NCI-H1105 (cell line): ENCODE measurements around the gene IL11.

Experiments used
- DNase-seq: peaks from one replicate; lab custom pipeline; 2025; lab: John Stamatoyannopoulos, UW

IL11 gene

DNA sequence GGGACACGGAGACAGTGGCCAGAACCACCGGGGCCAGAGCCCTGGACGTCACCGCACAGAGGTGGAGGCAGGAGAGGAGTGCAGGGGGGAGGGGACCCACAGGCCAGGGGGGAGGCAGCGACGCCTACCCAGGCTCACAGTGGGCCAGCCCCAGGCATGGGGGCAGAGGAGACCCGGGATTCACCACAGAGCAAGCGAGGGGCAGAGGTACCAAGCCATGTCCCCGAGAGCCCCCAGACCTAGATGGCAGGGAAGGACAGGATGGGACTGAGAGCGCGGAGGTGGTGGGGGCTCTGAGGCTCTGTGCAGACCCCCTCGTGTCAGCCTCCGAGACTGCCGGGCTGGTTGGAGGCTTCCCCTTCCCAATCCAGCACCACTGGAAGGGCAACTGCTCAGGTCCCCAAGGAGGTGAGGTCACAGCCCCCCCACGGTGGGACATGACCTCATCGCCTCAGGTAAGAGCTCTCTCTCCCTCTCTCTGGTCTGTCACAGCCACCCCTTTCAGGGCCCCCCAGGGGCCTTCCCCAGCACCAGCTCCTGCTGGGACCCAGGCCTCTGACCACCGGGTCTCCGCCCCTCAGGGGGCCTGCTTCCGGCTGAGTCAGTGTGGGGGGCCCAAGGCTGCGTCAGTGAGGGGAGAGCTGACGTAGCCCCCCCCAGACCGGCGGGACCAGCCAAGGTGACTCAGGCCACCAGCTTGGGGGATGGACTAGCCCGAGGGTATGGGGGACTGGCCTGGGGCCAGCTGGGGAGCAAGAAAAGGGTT, 2.2 kb upstream of the IL11 start:
- DNase-seq: no peak

DNA sequence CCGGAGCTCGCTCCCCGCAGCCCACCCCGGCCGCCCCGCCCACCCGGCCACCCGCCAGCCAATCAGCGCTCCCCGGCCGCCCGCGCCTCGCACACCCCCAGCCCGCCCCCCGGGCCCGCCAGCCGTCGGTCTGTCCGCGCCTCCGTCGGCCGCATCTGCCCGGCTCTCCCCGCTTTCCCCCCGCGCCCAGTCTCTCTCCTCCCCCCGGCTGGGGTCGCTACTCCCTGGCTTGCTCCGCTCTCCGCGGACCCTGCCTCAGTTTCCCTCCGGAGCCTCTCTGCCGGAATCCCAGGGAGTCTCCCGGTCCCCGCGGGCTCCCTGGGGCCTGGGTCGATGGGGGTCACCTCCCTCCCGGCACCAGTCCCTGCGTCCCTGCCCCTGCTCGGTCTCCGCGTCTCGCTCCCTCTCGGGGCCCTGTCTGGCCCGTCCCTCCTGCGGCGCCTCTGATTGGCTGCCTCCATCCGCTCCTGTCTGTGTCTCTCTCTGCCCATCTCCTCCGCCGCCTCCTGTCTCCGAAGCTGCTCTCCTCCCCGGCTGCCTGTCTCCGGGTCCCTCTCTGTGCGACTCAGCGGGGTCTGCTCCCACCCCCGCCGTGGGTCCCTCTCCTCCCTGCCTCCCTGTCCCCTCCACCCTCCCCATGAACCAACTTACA, 484 bp downstream of the IL11 start:
- DNase-seq: peak; percentile 60

DNA sequence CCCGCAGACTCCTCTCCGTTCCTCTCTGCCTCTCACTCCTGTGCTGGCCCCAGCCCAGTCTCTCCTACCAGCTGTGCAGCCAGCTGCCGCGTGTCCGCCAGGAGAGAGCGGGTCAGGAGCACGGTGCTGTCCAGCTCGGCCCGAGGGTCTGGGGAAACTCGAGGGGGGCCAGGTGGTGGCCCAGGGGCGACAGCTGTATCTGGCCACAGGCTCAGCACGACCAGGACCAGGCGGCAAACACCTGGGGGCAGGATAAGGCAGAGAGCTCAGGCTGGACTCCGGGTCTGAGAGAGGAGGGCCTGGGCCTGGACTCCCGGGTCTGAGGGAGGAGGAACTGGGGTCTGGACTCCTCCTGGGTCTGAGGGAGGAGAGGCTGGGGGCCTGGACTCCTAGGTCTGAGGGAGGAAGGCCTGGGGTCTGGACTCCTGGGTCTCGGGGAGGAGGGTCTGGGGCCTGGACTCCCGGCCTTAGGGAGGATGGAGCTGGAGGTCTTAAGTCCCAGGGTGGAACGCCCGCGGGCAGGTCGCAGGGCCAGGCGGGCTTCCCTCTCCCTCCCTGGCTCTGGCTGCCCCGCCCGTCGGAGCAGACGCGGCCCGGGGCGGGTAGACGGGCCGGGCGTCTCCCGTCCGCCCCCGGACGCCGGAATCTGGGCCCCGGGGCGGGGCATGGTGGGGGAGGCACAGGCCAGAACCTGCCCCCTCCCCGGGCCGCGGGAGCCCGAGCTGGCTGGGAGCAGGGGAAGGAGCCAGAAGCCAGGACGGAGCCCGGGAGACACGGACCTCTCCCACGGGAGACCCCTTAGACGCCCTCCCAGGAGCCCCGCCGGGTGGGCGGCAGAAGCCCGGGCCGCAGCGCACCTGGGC, 1.3 kb downstream of the IL11 start:
- DNase-seq: no peak

DNA sequence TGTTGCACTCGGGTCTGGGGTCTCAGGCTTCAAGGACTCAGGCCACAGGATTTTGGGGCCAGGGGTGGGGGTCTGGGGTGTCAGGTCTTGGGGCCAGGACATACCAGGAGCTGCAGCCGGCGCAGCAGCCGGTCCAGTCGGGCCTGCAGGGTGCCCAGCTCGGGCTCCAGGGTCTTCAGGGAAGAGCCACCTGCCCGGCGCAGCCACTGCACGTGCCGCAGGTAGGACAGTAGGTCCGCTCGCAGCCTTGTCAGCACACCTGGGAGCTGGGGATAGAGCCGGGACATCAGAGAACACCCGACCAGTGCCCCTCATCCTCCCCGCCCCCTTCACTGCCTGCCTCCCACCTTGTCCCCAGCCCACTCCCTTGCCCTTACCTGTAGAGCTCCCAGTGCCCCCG, 2.2 kb downstream of the IL11 start:
- DNase-seq: no peak

DNA sequence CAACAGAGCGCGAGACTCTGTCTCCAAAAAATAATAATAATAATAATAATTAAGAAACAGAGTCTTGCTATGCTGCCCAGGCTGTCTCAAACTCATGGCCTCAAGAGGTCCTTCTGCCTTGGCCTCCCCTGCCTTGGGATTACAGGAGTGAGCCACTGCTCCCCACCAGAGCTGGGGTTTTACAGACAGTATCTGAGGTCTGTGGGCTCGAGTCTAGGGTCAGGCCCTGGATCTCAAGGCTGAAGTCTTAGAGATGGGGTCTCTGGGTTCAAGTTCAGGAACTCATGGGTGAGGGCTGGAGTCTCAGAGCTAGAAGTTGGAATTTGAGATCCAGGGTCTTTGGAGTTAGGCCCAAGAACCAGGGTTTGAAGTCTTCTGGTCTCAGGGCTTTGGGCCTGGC, 3.5 kb downstream of the IL11 start:
- DNase-seq: no peak

DNA sequence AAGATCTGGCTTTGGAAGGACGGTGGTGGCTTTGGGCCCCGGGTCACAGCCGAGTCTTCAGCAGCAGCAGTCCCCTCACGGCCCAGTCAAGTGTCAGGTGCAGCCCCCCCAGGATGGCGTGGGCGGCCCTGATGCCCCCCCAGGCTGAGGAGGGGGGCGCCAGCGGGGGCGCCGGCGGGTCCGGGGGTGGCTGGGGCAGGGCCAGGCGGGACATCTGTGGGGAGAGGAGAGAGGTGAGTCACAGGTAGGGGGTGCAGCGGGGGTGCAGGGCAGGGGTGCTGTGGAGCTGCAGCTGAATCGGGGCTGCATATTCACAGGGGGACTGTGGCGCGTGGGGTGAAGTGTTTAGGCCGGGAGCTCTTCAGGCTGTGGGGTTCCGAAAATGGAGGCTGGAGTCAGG, 4.3 kb downstream of the IL11 start:
- no peak for DNase-seq

DNA sequence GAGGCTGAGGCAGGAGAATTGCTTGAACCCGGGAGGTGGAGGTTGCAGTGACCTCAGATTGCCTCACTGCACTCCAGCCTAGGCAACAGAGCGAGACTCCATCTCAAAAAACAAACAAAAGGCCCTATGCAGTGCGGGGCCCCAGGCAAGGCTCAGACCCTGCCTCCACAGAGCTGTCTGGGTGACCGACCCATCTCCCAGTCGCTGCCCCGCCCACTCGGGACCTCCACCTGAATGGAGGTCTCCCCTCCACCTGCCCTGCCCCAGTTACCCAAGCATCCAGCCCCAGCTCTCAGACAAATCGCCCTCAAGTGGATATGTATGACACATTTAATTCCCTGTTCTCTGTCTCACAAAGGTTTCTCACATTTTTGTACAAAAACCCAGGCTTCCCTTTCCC, 5.0 kb downstream of the IL11 start:
- DNase-seq: no peak

DNA sequence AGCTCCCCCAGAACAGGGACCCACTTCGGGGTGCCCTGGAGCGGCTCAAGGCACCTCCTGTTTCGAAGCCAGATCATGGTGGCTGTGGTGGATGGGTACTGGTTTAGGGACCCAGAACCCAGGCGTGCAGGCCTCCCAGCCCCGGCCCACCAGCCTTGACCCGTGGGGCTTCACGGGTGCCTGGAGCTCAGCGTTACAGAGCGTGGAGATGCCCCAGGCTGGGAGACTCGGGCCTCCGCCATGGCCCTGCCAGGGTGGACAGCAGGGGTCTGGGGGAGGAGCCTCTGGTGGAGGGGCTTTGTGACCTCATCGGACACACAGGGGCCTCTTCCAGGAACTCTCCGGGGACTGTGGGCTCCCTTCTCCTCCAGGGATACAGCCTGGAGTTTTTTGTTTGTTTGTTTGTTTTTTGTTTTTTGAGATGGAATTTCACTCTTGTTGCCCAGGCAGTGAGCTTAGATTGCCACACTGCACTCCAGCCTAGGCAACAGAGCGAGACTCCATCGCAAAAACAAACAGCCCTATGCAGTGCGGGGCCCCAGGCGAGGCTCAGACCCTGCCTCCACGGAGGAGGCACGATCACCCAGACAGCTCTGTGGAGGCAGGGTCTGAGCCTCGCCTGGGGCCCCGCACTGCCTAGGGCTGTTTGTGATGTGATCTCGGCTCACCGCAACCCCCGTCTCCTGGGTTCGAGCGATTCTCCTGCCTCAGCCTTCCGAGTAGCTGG, 7.1 kb downstream of the IL11 start, which contains the start of gene GARIN5B:
Gene GARIN5B (minus strand): TSS at position 271 of the 727 bp plus-strand sequence. CDS start 194 bp downstream, at position 77.
- no peak for DNase-seq

DNA sequence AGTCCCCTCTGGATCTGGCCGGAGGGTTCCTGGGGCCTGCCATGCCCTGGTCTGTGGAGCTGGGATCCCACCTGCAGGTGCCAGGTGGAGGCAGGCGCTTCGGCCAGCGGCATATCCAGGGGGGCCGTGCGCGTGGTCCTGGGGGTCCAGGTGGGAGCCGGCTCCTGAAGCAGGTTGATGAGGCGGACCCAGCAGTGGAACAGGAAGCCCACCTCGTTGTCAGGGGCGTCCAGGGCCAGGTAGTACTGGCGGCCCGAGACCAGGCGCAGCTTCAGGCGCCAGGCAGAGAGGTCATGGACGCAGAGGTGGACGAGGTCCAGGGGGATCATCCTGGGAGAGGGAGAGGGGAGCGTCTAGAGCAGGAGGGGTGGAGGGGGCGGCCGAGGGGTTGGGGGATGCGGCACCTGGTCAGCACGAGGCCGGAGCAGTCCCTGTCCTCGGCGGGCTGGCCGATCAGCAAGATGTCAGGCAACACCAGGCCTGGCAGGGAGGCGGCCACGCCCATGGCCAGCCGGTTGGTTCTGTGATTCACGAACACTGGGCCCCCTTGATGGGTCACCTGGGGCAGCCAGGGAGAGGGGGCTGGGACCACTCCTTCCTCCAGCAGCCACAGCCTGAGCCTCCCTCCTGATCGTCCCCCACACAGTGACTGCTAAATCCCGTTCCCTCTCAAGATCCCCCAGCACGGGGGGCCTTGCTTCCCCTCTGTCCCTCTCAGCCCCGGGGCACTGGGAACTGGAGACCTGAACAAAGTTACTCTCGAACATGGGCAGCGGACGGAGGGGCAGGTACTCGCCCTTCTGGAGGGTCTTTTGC, 7.9 kb downstream of the IL11 start:
- DNase-seq: no peak

DNA sequence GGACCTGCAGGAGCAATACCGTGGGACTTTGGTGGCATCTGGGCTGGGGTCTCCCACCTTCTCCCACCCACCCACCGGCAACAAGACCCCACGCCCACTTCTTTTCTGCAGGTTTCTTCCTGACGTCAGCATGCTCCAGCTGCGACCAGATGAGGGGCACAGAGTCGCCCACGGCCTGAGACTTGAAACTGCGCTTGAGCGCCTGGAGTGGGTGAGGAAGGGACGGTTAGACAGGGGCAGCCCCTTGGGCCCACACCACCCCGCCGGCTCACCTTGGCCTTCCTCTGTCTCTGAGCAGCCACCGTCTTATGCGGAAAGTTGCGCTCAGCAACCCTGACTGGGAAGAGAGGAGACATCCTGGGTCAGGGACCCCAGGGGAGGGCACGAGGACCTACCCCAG, 9.4 kb downstream of the IL11 start:
- DNase-seq: no peak

DNA sequence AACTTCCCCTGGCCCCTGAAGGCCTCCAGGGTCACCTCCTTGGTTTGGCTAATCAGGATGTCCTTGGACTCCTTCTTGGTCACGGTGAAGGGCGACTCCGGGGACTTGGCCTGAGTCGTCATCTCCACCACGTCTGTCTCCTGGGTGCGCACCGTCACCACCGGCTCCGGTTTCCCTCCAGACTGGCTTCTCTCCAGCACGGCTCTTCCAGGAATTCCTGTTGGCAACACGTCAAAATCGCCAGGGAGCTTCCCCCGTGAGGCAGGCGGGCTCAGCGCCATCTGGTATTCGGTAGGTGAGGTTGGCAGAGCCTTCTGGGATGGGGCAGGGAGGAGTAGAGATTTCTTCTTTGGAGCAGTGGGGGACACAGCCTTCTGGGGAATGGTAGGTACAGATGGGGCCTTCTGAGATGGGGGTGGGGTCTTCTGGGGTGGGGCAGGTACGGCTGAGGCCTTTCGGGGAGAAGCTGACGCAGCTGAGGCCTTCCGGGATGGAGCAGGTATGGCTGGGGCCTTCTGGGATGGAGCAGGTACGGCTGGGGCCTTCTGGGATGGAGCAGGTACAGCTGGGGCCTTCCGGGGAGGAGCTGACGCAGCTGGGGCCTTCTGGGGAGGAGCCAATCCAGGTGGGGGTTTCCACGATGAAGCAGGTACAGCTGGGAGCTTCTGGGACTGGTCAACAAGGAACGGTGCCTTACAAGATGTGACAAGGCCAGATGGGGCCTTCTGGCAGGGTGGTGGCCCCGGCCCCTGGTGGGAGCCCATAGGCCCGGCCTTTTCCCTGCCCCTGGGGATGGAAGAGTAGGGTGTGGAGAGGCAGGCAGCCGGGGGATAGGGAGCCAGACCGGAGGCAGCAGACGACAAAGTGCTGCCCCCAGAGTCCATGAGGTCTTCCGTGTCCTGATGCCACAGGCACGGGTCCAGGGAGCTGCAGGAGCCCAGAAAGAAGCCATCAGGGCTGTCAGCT, 11.0 kb downstream of the IL11 start:
- DNase-seq: peak; percentile 51

DNA sequence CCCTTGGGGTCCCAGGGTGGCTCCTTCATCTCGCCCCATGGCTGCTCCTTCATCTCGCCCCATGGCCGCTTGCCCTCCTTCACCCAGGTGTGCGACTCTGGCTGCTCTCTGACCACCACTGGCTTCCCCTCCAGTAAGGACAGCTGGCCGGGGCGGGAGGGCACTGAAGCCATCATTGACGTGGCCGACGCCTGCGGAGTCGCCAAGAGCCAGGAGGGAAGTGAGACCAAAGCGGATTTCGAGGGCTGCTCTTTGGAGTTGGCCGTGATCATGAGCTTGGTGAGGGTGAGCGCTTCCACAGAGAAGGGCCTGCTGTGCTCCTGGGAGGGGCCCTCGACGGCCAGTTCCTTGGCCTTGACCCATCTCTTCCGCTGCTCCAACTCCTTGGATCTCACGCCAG, 11.8 kb downstream of the IL11 start:
- DNase-seq: no peak

DNA sequence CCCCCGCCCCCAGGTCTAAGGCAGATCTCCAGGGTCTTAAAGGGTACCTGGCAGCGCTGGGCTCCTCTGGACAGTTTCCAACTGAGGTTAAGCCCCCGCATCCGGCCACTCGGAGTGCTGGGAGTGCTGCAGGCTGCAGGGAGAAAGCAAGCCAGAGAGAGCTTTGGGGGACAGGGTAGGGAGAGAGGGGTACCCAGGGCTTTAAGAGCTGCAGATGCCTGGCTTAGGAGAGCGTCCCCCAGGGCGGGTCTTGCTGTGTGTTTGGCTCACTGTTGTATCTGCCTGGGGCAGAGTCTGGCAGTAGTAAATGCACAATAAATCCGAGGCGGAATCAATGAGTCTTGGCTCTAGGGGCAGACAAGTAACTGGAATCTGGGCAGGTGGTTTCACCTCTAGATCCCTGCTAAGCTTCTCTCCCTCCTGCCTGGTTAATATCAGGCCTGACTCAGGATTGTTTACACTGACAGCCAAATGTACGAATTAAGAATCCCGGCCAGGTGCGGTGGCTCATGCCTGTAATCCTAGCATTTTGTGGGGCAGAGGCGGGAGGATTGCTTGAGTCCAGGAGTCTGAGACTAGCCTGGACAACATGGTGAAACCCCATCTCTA, 14.9 kb downstream of the IL11 start:
- DNase-seq: no peak

DNA sequence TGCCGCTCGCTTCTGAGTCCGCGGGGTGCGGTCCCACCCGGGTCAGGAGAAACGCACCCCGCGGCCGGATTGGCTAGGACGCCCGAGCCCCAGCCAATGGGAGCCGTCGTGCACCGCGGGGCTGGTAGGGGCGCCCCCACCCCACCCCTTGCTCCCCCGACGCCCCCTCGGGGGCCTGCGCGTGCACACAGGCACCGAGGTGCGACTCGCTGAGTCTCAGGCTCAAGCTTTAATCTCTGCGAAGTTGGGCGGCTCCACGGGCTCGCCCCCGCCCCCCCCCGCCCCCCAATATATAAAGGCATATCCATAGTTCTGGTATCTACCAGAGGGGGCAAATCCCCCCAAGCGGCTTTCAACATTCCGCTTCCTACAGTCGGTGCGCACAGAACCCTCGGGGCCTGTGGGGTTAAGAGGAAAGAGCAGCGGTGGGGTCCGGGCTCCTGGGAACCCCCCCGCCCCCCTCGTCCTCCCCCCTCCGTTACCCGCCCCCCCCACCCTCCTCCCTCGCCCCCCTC, 15.5 kb downstream of the IL11 start, which contains the start of gene COX6B2:
Gene COX6B2 (minus strand): TSS at position 22 of the 515 bp plus-strand sequence. CDS start 198 bp downstream, outside the sequence.
- DNase-seq: no peak

DNA sequence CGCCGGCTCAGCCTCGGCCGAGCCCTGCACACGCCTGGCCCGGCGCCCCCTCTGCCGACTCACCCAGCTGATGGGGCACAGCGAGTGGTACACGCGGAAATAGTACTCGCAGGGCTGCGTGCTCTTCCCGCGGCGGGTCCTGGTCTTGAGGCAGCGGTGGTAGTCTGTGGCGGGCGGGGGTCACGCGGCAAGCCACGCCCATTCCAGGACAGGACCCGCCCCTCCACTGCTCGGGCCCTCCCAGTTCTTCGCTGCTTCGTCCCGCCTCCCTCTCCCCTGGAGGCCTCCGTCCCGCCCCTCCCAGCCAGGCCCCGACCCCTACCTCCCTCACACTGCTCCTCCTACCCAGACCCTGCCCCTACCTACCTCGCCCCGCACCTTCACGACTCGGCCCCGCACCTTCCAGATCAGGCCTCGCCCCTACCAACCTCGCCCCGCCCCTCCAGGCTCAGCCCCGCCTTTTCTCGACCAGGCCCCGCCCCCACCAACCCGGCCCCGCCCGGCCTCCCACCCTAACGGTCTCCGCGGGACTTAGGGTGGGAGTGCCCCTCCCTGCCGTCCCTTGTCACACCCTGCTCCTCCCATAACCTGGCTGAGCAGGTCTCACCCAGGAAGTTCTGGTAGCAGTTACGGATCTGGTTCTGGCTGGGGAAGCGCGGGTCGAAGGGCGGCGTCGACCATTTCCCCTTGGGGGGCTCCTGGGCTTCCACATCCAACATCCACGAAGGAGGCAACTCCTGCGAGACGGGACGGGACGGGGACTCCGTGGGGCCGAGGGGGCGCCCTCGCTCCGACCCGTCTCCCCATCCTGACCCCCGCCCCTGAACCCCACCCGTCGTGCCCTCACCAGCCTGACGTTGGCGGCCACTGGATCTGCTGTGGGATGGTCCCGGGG, 16.2 kb downstream of the IL11 start:
- DNase-seq: peak; percentile 44

DNA sequence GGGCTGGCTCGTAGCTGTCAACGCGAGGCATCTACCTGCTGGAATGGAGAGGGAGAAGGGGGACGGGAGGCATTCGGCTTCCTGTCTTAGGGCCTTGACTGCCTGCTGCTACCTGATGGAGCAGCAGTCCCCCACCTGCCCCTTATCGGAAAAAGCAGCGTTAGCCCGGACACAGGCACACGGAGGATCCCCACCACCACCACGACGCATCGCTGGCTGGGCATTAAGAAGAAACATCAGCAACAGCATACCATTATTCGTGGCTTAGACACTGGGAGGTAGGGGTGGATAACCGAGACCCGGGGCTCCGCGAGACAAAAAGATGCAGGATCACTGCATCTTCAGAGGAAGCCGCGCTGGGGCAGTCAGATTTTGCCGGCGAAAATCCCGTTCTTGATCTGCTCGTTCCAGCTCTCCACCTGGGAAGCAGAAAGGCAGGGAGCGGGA, 16.9 kb downstream of the IL11 start:
- no peak for DNase-seq

DNA sequence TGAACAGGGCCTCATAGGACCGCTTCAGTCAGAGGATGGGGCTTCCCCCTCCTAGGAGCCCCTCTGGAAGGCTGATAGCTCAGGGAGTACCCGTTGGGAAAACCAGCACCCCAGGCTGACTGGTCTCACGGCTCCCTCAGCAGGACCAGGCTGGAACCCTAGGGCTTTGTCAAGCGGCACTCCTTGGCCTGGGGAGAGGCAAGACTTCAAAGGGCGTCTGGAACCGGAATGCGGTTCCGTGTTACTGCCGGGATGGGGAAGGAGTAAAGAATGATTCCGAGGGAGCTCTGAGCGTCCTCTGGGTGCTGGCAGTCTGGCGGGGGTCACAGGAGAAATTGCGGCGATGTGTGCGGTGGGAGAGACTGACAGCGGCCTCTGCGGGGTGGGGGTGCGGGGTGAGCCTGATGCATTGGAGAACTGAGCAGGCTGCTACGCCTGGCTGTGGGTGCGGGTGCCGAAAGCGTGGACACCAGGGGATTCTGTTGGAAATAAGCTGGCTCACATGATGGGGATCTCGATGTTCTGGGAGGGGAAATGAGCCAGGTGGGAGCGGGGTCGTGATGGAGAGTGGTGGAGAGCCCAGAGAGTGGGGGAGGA, 17.6 kb downstream of the IL11 start:
- DNase-seq: no peak

DNA sequence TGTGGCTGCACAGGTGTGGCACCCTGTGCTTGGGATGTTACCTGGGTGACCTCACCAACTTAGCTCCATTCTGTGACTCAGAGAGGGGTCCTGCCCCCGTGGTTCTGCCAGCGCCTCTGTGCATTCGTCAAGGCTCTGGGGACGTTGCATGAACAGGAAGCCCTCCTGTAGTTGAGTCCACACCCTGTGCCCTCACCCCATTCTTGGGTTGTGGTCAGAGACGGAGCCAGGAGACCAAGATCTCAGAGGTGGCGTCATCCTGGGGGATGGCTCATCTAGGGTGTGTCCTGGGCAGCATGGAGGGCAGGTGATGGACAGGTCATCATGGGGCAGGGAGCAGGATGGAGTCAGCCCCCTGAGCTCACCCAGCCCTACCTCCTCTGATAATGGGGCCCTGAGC, 18.2 kb downstream of the IL11 start:
- no peak for DNase-seq
